AG04449 (cell line): ENCODE results near the gene PTPRM.

Experiments
- CTCF ChIA-PET: fragments of 350-600 bp; formaldehyde crosslinking; extraction: SDS; loops from one replicate; lab custom pipeline; 2021; ENCODE audit warnings: antibody characterized with exemption; lab: Yijun Ruan, JAX
- POLR2A ChIA-PET: fragments of 400-600, 350-600 bp; formaldehyde crosslinking; extraction: SDS; loops from one replicate; lab custom pipeline; 2020; ENCODE audit warnings: antibody characterized with exemption, inconsistent platforms; lab: Yijun Ruan, JAX
- DNase-seq: peaks from one replicate; pipeline ENCODE4 v3.0.0-alpha.2; 2010; ENCODE audit warnings: low read depth, low spot score
- H3K4me3 ChIP-seq: 2 replicates; pipeline ENCODE4 v1.5.1; 2011; ENCODE audit warnings: low read depth, mild to moderate bottlenecking, control low read depth, low read length
- CTCF ChIP-seq: IDR thresholded peaks from one replicate; pipeline ENCODE4 v1.5.1; 2011; ENCODE audit warnings: mild to moderate bottlenecking, moderate library complexity, low read length, control low read depth, inconsistent platforms; ENCODE audit not compliant: insufficient read depth; ENCODE audit errors: missing control alignments

PTPRM gene

GRCh38 chr18:8396254-8396653 lies 829.1 kb downstream of the PTPRM start:
- CTCF ChIA-PET, result interaction anchor here (1.4 kb wide), 1 partner anchor 84 kb away, joined by 5 read pairs; no protein-coding TSS in a partner anchor
- DNase-seq, result no peak
- no peak for TF ChIP-seq CTCF
- POLR2A ChIA-PET, result no interaction called here
- no peak overlapping the region for H3K4me3 ChIP-seq

GRCh38 chr18:8397034-8397433 lies 829.9 kb downstream of the PTPRM start:
- no peak overlapping the region for H3K4me3 ChIP-seq
- no peak for DNase-seq
- TF ChIP-seq CTCF, result no peak
- POLR2A ChIA-PET, result no interaction called here
- CTCF ChIA-PET, result interaction anchor here (0.8 to 2.1 kb wide), 3 partner anchors 7 to 83 kb away, joined by 3 to 9 read pairs (median 5); no protein-coding TSS in a partner anchor

GRCh38 chr18:8399138-8399537 lies 832.0 kb downstream of the PTPRM start:
- no peak for DNase-seq
- CTCF ChIA-PET, result interaction anchor here (0.7 to 2.2 kb wide), 3 partner anchors 9 to 502 kb away, joined by 3 to 12 read pairs (median 9); no protein-coding TSS in a partner anchor
- no peak for TF ChIP-seq CTCF
- POLR2A ChIA-PET, result no interaction called here
- H3K4me3 ChIP-seq, result no peak overlapping the region

- DNase-seq, result no peak
- ChIA-PET CTCF (interaction anchor here (2.2 kb wide), 1 partner anchor 10 kb away, joined by 12 read pairs; no protein-coding TSS in a partner anchor), POLR2A (no interaction called here)
- no peak overlapping the region for H3K4me3 ChIP-seq
- no peak for TF ChIP-seq CTCF
Measured at GRCh38 chr18:8400193-8400752, 833.2 kb downstream of the PTPRM start.

GRCh38 chr18:8400825-8401224 lies 833.7 kb downstream of the PTPRM start:
- no peak for TF ChIP-seq CTCF
- no peak overlapping the region for H3K4me3 ChIP-seq
- ChIA-PET POLR2A (no interaction called here), CTCF (interaction anchor here (2.2 kb wide), 1 partner anchor 11 kb away, joined by 12 read pairs; no protein-coding TSS in a partner anchor)
- DNase-seq, result no peak

- ChIA-PET POLR2A (no interaction called here), CTCF (no interaction called here)
- no peak overlapping the region for H3K4me3 ChIP-seq
- TF ChIP-seq CTCF, result no peak
- DNase-seq, result no peak
Measured at GRCh38 chr18:8401606-8402005, 834.5 kb downstream of the PTPRM start.
